ENCODE measurements around the gene CLASP1.

DNA sequence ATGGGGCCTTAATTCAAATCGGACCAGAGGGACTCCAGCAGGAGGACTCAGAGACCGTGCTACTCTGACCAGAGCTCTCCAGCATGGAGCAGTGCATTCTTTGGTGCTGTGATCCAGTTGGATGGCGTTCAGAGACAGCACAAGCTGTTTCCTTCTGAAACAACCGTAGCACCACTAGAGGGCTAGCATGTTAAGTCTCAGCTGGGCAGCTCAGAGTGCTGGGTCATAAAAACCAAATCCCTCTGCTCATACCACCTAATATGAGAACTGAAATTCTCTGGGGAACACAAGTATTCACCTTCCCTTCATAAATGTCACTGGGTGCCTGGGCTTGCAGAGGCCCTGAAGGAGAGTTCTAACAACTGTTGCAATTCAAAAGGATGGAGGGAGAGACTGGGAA lies 266.5 kb downstream of the CLASP1 start:
- TF ChIP-seq EZH2phosphoT487 (IDR thresholded peaks at IDR 0.05; ENCODE audit: insufficient read depth, low read depth) = no peak
- no peak for TF ChIP-seq EZH2 (IDR thresholded peaks at IDR 0.05; ENCODE audit: insufficient read depth, poor library complexity, severe bottlenecking)

Measured in GM23248 (cell line).